Muscle of arm (tissue), 12 donors: Measurements from ENCODE around the gene GMNC. TPM values are rescaled to one million over a fixed set of nuclear protein-coding genes. Genes with fewer than 3 reads are reported as not detected.

Source experiments
- DNase-seq: peaks from one replicate; pipeline ENCODE4 v3.0.0-alpha.2; 2013
- polyA plus RNA-seq, 12 donors: library from polyadenylated mRNA; unstranded; fragments of 120-200 nt; gene quantifications; one replicate each; pipeline ENCODE4 v1.2.1, GENCODE V29; 2013; ENCODE audit not compliant: insufficient read length in 12 of 12

GMNC gene
- polyA plus RNA-seq, 12 donors = 0.04 to 0.19 (median 0.10) TPM; not detected in 4

- no peak for DNase-seq
These were observed 12.9 kb downstream of the GMNC start for GRCh38 chr3:190849607-190850006.

- DNase-seq = no peak
These were observed 13.6 kb downstream of the GMNC start for GRCh38 chr3:190848870-190849269.

GRCh38 chr3:190847436-190847835 lies 15.1 kb downstream of the GMNC start:
- no peak for DNase-seq

- no peak for DNase-seq
These were observed 22.3 kb downstream of the GMNC start for GRCh38 chr3:190840146-190840545.

- no peak for DNase-seq
These were observed 31.3 kb downstream of the GMNC start for GRCh38 chr3:190831225-190831624.

GRCh38 chr3:190830031-190830430 lies 32.5 kb downstream of the GMNC start:
- DNase-seq = no peak

GRCh38 chr3:190826018-190826417 lies 36.5 kb downstream of the GMNC start:
- peak; percentile 7 for DNase-seq

GRCh38 chr3:190825386-190826016 lies 37.0 kb downstream of the GMNC start:
- no peak for DNase-seq

- peak; percentile 48 for DNase-seq
These were observed 50.6 kb downstream of the GMNC start for GRCh38 chr3:190811775-190812480.

- DNase-seq = no peak
These were observed 51.5 kb downstream of the GMNC start for GRCh38 chr3:190810957-190811356.

- no peak for DNase-seq
These were observed 53.1 kb downstream of the GMNC start for GRCh38 chr3:190809351-190809750.

- DNase-seq = no peak
These were observed 54.6 kb downstream of the GMNC start for GRCh38 chr3:190807719-190808375.
